NCI-H748 (cell line): Measurements from ENCODE around the gene ACTN1.

Experiments
- DNase-seq: peaks from one replicate; lab custom pipeline; 2025; ENCODE audit not compliant: unreplicated experiment; lab: John Stamatoyannopoulos, UW

ACTN1 gene

DNA sequence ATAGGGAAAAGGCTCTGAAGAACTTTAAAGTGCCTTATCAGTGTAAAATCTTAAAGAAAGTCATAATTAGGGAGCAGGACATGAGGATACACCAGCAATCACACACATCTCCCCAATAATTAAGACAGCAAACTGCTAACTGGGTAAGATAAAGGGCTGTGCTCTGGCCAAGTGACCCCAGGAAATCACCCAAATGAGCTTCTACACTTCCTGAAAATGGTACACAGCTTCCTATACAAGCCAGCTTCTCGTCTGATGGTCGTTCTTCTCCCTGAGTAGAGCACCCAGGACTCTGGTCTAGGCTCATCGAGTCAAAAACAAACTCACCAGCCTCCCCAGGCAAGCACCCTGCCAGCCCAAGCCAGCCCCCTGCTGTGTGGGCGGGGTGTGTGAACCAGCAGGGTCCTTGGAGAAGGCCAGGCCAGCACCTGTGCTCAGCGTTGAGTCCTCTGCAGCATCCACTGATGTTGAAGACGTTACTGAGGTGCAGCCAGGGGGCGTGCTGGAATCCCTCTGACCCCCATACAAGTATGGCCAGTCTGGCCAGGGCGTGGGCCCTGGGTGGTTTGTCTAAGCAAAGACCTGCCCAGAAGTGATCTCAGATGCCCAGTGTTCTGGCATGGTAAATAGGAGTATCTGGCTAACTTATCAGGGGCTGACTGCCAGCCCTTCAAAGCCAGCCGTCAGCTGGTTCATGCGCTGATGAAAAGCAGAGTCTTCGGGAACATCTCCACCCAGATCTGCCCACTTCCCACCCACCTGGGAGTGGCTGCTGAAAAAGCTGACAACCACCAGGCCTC, 41.4 kb downstream of the ACTN1 start:
- DNase-seq = no peak

DNA sequence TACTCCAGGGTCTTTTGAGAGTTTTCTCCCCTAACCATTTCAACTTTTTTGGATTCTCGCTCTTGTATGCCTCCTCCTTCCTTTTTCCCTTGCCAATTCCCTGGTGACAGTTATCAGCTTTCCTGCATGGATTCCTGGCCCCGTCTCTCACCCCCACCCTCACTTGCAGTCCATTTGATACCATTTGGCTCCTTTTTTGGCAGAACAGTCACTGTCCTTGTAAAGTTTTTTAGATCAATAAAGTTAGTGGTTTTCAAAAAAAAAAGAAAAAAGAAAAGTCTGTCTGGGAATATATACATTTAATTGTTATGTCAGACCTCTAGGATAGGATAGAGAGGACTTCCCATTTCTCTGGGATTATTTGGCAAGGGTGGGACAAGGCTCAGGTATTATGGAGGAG, 42.1 kb downstream of the ACTN1 start:
- DNase-seq = no peak

DNA sequence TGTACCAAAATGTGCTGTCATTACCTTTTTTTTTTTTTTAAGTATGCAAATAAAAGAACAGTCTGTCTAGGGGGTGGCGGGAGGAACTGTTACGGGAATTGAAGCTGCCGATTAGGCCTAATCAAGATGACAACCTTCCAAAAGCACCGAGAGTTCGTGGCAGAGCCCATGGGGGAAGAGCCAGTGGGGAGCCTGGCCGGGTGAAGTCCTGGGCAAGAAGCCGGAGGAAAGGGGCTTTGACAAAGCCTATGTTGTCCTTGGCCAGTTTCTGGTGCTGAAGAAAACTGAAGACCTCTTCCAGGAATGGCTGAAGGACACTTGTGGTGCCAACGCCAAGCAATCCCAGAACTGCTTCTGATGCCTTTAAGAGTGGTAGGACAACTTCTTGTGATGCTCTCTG, 42.6 kb downstream of the ACTN1 start:
- DNase-seq = no peak

DNA sequence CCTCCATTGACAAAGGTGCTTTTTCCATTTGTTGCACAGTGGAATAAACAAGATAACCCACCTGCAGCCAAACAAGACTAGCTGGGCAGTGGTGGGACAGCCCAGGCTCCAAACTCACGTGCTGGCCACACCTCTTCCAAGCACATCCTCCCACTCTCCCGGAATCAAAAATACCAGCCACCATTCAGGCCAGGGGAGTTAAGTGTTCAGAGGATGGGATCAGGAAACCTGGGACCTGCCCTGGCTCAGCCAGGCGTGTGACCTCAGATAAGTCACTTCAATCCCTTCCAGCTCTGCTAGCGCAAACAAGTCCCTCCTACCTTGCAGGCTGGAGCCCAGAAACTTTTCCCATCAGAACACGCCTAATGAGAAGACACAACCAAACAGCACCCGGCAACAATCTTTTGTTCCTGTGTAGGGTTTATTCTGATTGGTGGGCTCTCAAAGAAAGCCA, 43.3 kb downstream of the ACTN1 start:
- no peak for DNase-seq

DNA sequence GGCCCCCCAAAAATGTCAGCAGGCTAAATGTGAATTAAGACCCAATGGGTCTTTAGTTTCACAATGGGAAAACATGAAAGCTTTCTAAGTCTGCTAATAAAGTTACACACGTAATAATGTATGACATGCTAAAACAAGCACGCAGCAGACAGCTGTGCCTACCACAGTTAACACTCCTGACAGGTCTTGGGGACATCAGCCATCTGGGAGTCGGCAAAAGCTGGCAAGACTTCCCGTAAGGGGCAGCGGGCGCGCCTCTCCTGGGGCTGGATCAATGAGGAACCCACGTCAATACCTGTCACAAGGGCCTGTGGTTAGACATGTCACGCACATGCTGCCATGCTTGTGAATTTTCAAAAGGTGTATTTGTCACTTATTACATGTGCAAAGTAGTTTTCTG, 45.0 kb downstream of the ACTN1 start:
- no peak for DNase-seq

DNA sequence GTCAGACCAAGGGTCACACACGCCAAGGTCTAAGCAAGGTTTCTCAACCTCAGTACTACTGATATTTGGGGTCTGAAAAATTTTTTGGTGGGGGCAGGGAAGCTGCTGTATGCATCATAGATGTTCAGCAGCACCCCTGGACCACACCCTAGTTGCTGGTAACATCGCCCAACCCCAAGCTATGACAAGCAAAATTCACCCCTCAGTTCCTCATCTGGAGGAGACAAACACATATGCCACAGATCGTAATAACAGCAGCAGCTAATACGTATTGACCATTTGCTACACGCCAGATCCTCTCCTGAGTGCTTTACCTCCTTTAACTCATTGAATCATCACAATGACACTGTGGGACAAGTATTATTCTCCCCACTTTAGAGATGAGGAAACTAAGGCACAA, 46.4 kb downstream of the ACTN1 start:
- DNase-seq = no peak

DNA sequence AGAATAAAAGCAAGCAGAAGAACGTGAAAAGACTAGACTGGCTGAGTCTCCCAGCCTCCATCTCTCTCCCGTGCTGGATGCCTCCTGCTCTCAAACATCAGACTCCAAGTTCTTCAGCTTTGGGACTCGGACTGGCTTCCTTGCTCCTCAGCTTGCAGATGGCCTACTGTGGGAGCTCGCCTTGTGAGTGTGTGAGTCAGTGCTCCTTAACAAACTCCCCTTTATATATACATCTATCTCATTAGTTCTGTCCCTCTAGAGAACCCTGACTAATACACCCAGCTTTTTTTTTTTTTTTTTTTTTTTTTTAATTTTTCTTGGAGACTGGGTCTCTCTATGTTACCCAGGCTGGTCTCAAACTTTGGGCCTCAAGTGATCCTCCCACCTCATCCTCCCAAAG, 46.9 kb downstream of the ACTN1 start:
- no peak for DNase-seq

DNA sequence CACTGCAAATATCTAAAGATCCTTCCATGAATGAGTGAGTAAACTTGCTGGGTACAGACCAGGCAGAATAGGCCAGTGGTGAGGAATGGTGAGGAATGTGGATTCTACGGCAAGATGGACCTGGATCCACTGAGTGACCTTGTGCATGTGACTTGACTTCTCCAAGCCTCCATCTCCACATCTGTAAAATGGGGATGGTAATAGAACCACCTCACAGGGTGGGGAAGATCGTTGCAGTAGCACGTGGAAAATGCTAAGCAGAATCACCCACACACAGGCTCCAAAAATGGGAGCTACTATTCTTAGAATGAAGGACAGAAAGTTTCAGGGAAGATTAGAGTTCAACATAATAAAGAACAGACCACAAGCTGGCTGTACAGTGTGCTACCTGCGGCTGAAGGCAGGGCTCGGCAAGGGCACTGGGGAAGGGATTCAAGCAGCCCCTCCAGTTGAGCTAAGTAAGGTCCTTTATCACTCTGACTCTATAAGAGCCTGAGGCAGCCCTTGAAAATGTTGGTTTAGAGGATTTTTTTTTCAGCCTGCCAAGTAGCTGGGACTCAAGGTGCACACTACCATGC, 47.5 kb downstream of the ACTN1 start:
- DNase-seq = no peak

DNA sequence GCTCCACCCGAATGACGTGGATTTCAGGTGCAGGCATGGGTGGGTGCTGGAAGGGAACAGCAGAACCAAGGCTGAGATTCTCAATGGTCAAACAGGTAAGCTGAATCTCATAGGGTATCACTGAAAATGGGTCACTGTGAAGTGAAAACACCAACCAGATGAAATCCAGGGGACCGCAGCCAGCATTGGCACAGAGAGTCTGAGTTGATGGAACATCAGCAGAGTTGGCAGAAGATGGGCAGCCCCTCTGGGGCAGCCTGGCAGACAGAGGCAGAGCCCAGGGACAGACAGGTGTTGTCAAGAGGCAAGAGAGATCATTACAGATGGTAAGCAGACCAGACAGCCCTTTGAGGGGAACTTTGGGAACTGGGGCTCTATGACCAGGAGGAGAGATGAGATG, 48.0 kb downstream of the ACTN1 start:
- no peak for DNase-seq

DNA sequence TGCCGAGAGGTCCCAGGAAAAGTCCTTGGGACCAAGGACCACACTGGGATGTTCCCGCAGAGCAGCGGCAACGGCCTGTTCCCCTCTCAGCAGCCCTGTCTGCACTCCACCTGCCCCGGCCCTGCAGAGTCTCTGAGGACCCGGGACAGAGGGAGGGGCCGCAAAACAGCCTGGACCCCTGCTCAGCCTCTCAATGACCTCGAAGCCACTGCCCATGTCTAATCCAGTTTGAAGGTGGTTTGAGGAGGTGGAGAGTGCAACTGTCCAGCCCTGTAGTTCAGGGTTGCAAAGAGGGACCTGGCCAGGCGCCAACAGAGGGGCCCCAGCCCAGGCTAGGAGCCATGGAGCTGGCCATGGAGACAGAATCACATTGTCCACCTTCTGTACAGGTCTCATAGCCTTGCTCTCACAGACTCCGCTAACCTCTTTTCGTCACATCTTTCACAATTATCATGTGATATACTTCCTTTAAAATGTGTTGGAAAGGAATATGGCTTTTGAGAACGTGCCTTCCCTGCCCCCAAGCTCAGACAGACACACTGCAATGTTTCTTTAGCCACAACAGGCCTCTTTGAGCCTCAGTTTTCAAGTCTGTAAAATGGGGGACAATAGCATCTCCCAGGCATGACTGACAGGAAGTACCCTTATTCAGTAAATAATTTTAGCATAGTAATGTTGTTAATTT, 49.3 kb downstream of the ACTN1 start:
- DNase-seq = no peak

DNA sequence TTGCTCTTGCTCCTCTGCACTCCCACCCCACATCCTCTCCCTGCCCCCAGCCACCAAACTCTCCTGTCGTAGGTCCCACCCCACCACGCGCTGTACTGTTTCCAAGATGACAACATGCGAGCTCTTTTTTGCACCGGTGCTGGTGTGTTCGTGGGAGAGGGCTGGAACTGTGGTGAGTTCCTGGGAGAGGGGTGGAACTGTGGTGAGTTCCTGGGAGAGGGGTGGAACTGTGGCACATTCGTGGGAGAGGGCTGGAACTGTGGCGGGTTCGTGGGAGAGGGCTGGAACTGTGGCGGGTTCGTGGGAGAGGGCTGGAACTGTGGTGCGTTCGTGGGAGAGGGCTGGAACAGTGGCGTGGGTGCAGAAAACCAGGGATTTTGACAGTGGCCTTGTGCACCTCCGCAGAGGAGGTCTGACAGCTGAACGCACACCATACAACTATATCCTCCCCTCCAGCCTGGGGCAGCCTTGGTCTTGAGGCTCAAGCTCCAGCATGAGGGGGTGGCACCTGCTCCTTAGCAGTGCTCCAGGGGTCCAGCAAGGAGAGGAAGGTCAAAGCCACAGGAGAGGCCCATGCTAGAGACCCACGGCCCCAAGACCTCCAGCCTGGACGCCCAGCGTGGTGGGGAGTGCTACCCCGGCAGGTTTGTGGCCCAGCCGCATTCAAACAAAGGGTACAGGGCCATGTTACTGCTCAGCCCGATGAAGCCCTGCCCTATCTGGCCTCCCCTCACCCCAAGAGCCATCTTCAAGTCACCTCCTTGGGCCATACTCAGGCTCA, 50.1 kb downstream of the ACTN1 start:
- no peak for DNase-seq

DNA sequence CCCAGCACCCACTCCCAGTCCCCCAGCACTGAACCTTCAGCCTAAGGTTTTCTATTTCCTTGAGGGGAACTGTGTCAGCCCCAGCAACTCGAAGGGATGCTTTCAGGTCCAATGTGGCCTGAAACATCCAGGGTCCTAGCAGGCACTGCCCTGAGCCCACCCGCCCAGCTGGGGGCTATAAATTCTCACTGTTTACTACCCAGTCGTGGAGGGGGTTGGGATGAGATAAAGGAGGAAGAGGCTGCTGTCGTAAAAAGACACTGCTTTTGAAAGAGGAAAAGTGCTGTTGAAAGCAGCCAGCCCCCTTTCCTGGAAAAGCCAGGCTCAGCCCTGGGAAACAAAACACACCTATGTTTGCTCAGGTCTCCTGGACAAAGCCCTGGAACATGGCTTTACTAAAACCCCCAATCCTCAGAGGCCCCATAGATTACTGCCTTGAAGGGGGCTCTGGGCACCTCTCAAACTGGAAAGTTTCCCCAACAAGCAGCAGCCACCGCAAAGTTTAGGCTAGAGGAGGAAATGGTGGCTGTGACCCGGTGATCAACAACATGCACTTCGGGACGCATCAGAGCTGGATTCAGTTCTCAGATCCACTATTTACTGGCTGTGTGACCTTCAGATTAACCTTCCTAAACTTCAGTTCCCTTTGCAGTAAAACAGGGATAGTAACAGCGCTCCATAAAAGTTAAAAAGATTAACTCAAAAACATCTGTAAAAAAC, 51.0 kb downstream of the ACTN1 start:
- DNase-seq = no peak

DNA sequence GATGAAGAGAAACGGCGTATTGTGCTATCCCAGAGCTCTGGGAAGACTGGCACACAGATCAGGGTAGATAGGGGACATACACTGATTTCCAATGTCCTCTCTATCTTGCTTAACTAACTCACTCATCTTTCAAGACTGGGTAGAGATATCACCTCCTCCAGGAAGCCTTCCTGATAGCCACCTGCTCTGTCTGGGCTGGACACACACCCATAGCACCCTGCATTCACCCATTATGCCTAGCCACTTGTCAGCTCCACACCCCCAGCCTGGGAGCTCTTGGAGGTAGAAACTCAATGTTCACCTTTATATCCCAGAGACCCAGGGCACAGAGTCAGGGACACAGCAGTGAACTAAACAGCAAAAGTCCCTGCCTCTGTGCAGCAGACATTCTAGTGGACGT, 52.0 kb downstream of the ACTN1 start:
- DNase-seq = no peak

DNA sequence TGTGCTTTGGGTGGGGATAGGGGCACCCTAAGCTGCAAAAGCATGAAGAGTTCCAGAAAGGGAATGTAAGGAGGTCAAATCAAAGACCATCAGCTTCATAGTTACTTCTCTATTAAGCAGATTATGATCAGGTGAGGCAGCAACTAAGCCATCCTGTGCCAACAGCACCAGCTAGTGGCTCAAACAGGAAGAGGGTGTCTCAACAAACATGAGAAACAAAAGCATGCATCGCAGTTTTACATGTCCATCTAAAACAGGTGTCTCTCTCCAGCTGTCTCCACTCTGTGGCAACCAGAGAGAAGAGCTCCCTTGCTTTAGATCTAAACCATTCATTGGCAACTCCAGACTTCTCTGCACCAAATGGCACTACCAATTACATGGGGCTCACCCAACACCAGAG, 52.9 kb downstream of the ACTN1 start:
- no peak for DNase-seq

DNA sequence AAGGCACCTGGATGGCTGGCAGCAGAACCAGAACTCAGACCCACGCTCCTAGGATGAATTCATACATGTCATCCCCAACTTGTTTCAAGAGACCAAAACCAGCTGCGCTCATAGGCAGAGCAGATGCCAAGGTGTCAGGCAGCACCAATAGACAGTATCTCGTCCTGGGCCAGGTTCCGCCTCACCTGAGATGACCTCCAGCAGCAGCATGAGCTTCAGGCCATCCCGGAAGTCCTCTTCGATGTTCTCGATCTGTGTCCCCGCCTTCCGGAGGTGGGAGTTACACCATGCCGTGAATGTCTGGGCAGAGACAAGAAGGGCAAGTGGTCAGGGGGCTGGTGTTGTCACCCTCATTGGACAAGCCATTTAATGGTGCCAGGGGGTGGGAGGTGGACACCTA, 53.7 kb downstream of the ACTN1 start:
- DNase-seq = no peak

DNA sequence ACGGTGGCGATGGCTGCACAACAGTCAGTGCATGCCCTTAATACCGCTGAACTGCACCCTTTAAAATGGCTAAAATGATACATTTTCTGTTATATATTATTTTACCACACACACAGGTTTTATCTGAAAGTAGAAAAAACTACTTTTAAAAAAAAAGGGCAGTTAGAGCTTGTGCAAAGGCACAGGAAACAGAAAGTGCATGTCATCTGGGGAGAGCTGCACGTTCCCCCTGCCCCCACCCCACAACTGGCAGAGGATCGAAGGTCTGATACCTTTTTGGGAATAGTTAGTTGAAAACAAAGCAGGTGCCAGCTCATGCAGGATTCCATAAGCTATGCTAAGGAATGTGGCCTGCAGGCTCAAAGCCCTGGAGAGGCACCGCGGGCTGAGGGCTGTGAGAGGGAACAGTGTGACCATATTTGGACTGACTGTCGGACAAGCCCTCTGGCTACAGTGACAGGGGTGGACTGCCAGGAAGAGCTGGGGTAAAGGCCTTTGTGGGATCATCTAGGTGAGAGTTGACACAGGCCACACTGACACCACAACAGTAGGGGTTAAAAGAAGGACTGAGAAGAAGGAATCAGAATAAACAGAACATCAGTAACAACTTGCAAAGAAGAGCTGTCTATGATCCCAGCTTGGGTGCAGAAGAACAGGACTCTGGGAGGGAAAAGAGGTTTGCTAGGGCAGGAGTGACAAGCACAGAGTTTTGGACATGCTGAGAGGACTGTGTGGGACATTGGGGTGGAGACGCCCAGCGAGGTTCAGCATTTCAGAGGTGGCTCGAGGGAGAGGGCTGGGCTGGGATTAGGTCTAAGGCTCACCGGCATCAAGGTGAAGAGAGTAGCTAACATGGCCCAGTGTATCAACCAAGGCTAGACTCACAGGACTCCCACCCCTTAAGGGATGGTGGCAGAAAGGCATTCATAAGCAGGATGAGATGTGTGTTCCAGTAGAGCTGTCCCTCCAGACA, 54.6 kb downstream of the ACTN1 start:
- DNase-seq = no peak

DNA sequence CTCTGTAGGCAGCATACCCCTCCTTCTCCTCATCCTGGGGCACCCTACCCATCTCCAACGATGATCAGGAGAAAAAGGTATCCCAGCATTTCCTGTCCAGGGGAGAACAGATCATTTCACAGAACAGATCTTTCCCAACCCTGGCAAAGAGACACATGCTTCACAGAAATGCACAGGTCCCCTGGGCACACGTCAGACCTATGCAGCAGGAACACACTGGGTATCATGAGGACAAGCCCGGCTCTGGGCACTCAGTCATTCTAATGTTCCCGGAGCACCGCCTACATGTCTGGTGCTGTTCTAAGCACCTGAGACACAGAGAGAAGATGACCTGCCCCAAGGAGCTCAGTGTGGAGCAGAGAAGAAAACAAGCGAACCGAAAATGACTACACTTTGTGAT, 56.2 kb downstream of the ACTN1 start:
- no peak for DNase-seq

DNA sequence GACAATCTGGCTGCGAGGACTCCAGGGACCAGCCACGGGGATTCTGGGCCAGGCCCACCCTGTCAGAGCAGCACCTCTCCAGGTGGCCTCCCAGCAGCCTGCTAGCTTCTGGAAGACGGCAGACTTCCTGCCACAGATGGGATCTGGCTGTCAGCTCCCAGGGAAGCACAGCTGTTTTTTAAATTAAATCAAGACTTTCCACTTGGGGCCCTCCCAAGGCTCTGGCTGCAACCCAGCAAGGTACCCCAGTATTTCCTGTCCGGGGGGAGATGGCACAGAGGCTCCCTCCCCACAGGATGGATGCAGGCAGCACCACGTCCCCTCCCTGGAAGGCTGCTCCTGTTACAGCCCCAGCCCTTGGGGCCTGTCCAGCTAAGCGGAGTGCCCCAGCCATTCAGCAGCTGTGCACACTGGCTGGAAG, 56.9 kb downstream of the ACTN1 start:
- no peak for DNase-seq

DNA sequence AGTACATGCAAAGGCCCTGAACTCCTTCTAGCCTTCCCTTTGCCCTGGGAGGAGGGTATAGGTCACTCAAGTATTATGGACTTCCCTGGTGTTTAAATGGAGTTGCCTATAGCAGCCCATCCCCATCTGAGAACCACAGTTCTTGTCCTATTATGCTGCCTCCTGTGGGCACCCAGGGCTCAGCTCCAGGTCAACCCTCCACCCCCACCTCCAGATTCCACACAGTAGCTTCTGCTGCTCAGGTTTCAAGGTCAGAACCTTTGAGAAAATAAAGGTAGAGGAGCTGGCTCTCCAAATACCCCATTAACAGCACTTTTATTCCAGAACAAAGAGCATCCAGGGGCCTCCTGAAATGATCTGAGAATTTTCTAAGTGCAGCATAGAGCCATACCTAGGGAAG, 57.4 kb downstream of the ACTN1 start:
- no peak for DNase-seq

DNA sequence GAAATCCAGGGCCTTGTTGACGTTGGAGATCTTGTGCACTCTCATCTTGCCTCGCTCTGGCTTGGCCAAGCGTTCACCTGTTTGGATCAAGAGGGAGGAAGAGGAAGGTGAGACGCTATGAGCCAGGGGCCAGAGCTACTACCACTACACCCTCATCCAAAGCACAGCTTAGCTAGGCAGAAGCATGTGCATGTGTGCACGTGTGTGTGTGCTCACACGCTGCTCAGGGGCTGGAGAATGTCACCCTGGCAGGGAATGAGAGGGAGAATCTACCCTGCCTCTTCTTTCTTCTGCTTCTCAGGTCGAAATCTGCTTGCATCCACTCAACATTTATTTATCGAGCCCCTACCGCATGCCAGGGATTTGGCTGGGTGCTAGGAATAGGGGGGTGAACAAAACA, 58.1 kb downstream of the ACTN1 start:
- no peak for DNase-seq
